Astrocyte (in vitro differentiated cells and primary cell): Measurements from ENCODE around the gene SLC31A1. TPM values are rescaled to one million over a fixed set of nuclear protein-coding genes. Genes with fewer than 3 reads are reported as not detected.

Source experiments
- DNase-seq: peaks from one replicate; pipeline ENCODE4 v3.0.0-alpha.2; 2010; ENCODE audit warnings: low read depth
- FAIRE-seq: peaks from 2 replicates; lab custom pipeline; 2011; peaks lifted over from hg19 to GRCh38; lab: Jason Lieb, UNC
- H2AFZ ChIP-seq: 2 replicates; pipeline ENCODE4 v1.6.0; 2012; ENCODE audit warnings: low read depth, low read length, inconsistent platforms
- H3K27ac ChIP-seq: 2 replicates; pipeline ENCODE4 v1.5.1; 2011; ENCODE audit warnings: low read depth, low read length, inconsistent platforms
- H3K27me3 ChIP-seq: 2 replicates; pipeline ENCODE4 v1.6.0; 2011; ENCODE audit warnings: low read length, inconsistent platforms; ENCODE audit not compliant: insufficient read depth
- H3K36me3 ChIP-seq: 2 replicates; pipeline ENCODE4 v1.5.1; 2011; ENCODE audit warnings: low read length, inconsistent platforms; ENCODE audit not compliant: insufficient read depth
- H3K4me1 ChIP-seq: 2 replicates; pipeline ENCODE4 v1.5.1; 2011; ENCODE audit warnings: low read length, inconsistent platforms; ENCODE audit not compliant: insufficient read depth
- H3K4me2 ChIP-seq: 2 replicates; pipeline ENCODE4 v1.6.0; 2012; ENCODE audit warnings: low read length, inconsistent platforms
- H3K4me3 ChIP-seq: 2 replicates; pipeline ENCODE4 v1.5.1; 2011; ENCODE audit warnings: low read depth, mild to moderate bottlenecking, low read length, inconsistent platforms; ENCODE audit not compliant: insufficient read depth
- H3K79me2 ChIP-seq: 2 replicates; pipeline ENCODE4 v1.6.0; 2012; ENCODE audit warnings: mild to moderate bottlenecking, low read length, inconsistent platforms; ENCODE audit not compliant: insufficient read depth
- H3K9ac ChIP-seq: 2 replicates; pipeline ENCODE4 v1.6.0; 2012; ENCODE audit warnings: mild to moderate bottlenecking, low read length, inconsistent platforms
- H3K9me3 ChIP-seq: 2 replicates; pipeline ENCODE4 v1.5.1; 2012; ENCODE audit warnings: low read depth, mild to moderate bottlenecking, low read length, inconsistent platforms; ENCODE audit not compliant: insufficient read depth
- H4K20me1 ChIP-seq: 2 replicates; pipeline ENCODE4 v1.6.0; 2012; ENCODE audit warnings: low read length, inconsistent platforms; ENCODE audit not compliant: insufficient read depth
- H3K27ac Mint-ChIP-seq: one replicate; pipeline ENCODE4 v1.8.0; 2021; ENCODE audit warnings: mild to moderate bottlenecking, mixed read lengths; ENCODE audit not compliant: unreplicated experiment
- H3K27me3 Mint-ChIP-seq: one replicate; pipeline ENCODE4 v1.8.0; 2021; ENCODE audit warnings: low read depth, mixed read lengths; ENCODE audit not compliant: unreplicated experiment
- H3K36me3 Mint-ChIP-seq: one replicate; pipeline ENCODE4 v1.8.0; 2021; ENCODE audit warnings: low read depth, mixed read lengths; ENCODE audit not compliant: unreplicated experiment
- H3K4me1 Mint-ChIP-seq: one replicate; pipeline ENCODE4 v1.8.0; 2021; ENCODE audit warnings: low read depth, mixed read lengths; ENCODE audit not compliant: unreplicated experiment
- H3K4me3 Mint-ChIP-seq: one replicate; pipeline ENCODE4 v1.8.0; 2021; ENCODE audit warnings: mild to moderate bottlenecking, moderate library complexity, mixed read lengths; ENCODE audit not compliant: unreplicated experiment
- H3K9me3 Mint-ChIP-seq: one replicate; pipeline ENCODE4 v1.8.0; 2021; ENCODE audit warnings: mild to moderate bottlenecking, mixed read lengths; ENCODE audit not compliant: unreplicated experiment
- EZH2 ChIP-seq: IDR thresholded peaks from 2 replicates; pipeline ENCODE4 v1.6.1; 2012; ENCODE audit warnings: mild to moderate bottlenecking, low read length, inconsistent platforms; ENCODE audit not compliant: insufficient read depth
- total RNA-seq: library from RNA; stranded (reverse); gene quantifications from 2 replicates; pipeline ENCODE4 v1.2.1, GENCODE V29; 2021
- TF ChIP-seq, protein P1 (sequence below): IDR thresholded peaks from 2 replicates; pipeline ENCODE4 v1.5.1; 2011; ENCODE audit warnings: low read depth, mild to moderate bottlenecking, inconsistent platforms, low read length, moderate library complexity; ENCODE audit not compliant: insufficient read depth

Gene SLC31A1
- total RNA-seq, 1 donor from 2014 or later = 35.8 TPM

DNA sequence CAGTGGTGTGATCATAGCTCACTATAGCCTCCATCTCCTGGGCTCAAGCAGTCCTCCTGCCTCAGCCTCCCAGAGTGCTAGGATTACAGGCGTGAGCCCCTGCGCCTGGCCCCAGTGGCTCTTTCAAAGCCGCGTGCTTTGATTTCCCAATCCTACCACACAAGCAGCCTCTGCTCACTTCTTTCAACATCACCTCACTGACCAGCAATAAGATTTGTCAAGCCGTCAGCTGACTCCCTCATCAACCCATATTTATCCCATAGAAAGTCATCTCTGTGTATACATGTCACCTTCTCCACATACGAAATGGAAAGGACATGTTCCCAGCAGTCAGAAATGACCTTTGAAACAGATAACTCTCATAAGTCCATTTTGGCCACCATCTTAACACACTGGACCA lies 44.5 kb upstream of the SLC31A1 start:
- FAIRE-seq = no peak
- H3K36me3 Mint-ChIP-seq = peaks cover 23% of the 10 kb centered on the region

DNA sequence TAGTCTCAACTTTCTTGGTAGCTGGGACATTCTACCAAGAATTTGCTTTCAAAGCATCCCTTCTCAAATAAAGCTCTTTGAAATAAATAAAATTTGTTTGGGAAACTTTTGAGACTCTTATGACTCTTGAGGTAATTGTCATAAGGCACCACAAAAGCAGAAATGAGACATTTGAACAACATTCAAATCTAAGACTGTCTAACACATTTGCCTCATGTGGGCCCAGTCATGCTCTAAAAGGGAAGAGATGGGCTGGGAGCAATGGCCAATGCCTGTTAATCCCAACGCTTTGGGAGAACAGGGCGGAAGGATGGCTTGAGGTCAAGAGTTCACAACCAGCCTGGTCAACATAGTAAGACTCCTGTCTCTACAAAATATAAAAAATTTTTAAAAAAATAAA lies 44.1 kb upstream of the SLC31A1 start:
- Histone ChIP-seq H3K27ac (no peak overlapping the region), H3K79me2 (no peaks in the 10 kb centered on the region), H3K36me3 (peaks cover 47% of the 10 kb centered on the region), H3K9me3 (no peaks in the 10 kb centered on the region), H3K4me1 (peaks cover 11% of the 10 kb centered on the region), H4K20me1 (no peaks in the 10 kb centered on the region), H3K27me3 (no peaks in the 10 kb centered on the region), H3K4me2 (no peak overlapping the region), H3K9ac (no peak overlapping the region), H2AFZ (no peak overlapping the region), H3K4me3 (no peak overlapping the region)
- H3K4me1 Mint-ChIP-seq = peaks cover 8% of the 10 kb centered on the region
- H3K4me3 Mint-ChIP-seq = no peak overlapping the region
- no peak overlapping the region for H3K27ac Mint-ChIP-seq
- TF ChIP-seq EZH2 = no peak
- TF ChIP-seq, protein P1, sequence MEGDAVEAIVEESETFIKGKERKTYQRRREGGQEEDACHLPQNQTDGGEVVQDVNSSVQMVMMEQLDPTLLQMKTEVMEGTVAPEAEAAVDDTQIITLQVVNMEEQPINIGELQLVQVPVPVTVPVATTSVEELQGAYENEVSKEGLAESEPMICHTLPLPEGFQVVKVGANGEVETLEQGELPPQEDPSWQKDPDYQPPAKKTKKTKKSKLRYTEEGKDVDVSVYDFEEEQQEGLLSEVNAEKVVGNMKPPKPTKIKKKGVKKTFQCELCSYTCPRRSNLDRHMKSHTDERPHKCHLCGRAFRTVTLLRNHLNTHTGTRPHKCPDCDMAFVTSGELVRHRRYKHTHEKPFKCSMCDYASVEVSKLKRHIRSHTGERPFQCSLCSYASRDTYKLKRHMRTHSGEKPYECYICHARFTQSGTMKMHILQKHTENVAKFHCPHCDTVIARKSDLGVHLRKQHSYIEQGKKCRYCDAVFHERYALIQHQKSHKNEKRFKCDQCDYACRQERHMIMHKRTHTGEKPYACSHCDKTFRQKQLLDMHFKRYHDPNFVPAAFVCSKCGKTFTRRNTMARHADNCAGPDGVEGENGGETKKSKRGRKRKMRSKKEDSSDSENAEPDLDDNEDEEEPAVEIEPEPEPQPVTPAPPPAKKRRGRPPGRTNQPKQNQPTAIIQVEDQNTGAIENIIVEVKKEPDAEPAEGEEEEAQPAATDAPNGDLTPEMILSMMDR = no peak
- no peaks in the 10 kb centered on the region for H3K27me3 Mint-ChIP-seq
- peaks cover 26% of the 10 kb centered on the region for H3K36me3 Mint-ChIP-seq
- FAIRE-seq (no peak), DNase-seq (no peak)
- H3K9me3 Mint-ChIP-seq = peaks cover 2% of the 10 kb centered on the region

More for the DNA sequence above, 44.5 kb upstream of the SLC31A1 start:
- Mint-ChIP-seq H3K4me1 (peaks cover 8% of the 10 kb centered on the region), H3K27ac (no peak overlapping the region), H3K9me3 (peaks cover 2% of the 10 kb centered on the region), H3K27me3 (no peaks in the 10 kb centered on the region), H3K4me3 (no peak overlapping the region)
- H3K4me2 ChIP-seq = no peak overlapping the region
- no peak overlapping the region for H3K27ac ChIP-seq
- no peak overlapping the region for H3K9ac ChIP-seq
- peaks cover 11% of the 10 kb centered on the region for H3K4me1 ChIP-seq
- H3K4me3 ChIP-seq = no peak overlapping the region
- H4K20me1 ChIP-seq = no peaks in the 10 kb centered on the region
- no peaks in the 10 kb centered on the region for H3K9me3 ChIP-seq
- no peaks in the 10 kb centered on the region for H3K27me3 ChIP-seq
- H3K79me2 ChIP-seq = no peaks in the 10 kb centered on the region
- peaks cover 42% of the 10 kb centered on the region for H3K36me3 ChIP-seq
- H2AFZ ChIP-seq = no peak overlapping the region
- no peak for DNase-seq
- TF ChIP-seq, protein P1 = no peak
- no peak for TF ChIP-seq EZH2

DNA sequence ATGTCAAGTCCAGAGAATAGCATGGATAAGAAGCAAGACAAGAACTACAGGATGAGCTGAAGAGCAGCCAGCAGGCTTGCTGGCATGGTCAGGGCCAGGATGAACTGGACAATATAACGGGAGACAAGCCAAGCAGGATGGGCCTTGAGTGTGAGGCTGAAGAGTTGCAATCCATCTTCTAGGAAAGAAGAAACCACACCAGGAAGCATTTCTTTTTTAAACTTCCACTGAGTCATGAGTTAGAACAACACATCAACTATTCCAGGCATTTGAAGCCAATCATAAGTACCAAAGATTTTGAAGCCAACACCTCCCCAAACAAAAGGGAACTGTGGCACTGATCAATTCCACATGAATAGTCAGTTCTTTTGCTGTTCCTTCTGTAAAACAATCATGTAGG lies 43.3 kb upstream of the SLC31A1 start:
- peaks cover 8% of the 10 kb centered on the region for H3K4me1 Mint-ChIP-seq
- Histone ChIP-seq H3K4me3 (no peak overlapping the region), H3K79me2 (no peaks in the 10 kb centered on the region), H3K27me3 (no peaks in the 10 kb centered on the region), H3K9ac (no peak overlapping the region), H3K27ac (no peak overlapping the region), H3K4me2 (peak overlapping the region; percentile 51), H3K4me1 (peaks cover 11% of the 10 kb centered on the region), H3K36me3 (peaks cover 48% of the 10 kb centered on the region), H3K9me3 (no peaks in the 10 kb centered on the region), H2AFZ (no peak overlapping the region), H4K20me1 (no peaks in the 10 kb centered on the region)
- H3K4me3 Mint-ChIP-seq = no peak overlapping the region
- DNase-seq = peak; percentile 81
- H3K27ac Mint-ChIP-seq = no peak overlapping the region
- H3K27me3 Mint-ChIP-seq = no peaks in the 10 kb centered on the region
- peaks cover 18% of the 10 kb centered on the region for H3K36me3 Mint-ChIP-seq
- TF ChIP-seq EZH2 = no peak
- TF ChIP-seq, protein P1 = no peak
- FAIRE-seq = peak; percentile 96
- H3K9me3 Mint-ChIP-seq = no peaks in the 10 kb centered on the region
